GM12874 (cell line): ENCODE results near the gene TLN1.

Source experiments
- CTCF ChIP-seq: IDR thresholded peaks from 2 replicates; pipeline ENCODE4 v1.5.1; 2011; ENCODE audit warnings: low read depth, mild to moderate bottlenecking, control low read depth, low read length, moderate library complexity; ENCODE audit not compliant: insufficient read depth

TLN1 gene

DNA sequence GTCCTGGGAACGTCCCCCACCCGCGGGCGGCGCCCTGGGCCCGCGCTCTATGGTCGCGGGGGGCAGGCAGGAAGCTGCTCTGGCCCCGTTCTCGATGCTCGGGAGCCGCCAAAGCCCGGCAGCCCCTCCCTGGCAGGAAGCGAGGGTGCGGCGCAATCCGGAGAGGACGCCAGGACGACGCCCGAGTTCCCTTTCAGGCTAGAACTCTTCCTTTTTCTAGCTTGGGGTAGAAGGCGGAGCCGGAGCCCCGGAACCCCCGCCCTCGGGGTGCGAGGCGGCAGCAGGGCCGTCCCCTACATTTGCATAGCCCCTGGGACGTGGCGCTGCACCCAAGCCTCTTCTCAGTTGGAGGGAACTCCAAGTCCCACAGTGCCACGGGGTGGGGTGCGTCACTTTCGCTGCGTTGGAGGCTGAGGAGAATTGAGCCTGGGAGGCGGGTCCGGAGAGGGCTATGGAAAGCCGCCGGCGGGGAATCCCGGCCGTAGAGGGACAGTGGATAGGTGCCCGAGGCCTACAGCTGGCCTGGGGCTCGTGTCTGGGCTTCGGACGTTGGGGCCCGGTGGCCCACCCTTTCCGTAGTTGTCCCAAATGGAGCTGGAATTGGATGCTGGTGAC, at the start of gene TLN1, which contains the start of gene CREB3:
TLN1 (minus strand) TSS at position 11 of the 615 bp plus-strand sequence. CDS start 6,501 bp downstream, outside the sequence.
CREB3 (plus strand) TSS at position 482 of the 615 bp plus-strand sequence; CDS start at position 589, 107 bp downstream.
- TF ChIP-seq CTCF, result peak; percentile 21; the same call in 1 of the 2 replicates

- no peak for TF ChIP-seq CTCF
Measured at GRCh38 chr9:35781066-35781465, 49.1 kb upstream of the TLN1 start.

DNA sequence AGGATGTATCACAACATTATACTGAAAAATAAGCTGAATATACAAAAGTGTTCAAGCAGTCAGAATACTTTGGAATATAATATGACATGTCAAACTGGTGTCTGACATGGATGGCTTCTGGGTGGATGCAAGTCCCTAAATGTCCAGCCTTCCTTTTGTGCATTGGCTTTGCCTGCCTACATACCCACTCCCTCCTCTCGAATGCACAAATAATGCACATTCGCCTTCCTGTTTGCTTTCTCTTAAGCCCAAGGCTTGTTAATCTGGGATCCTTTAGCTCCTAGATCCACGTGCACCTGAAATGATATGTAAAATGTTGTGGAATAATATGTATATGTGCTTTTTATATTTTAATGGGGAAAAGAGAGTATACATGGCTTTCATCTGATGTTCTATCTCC, 46.5 kb upstream of the TLN1 start:
- no peak for TF ChIP-seq CTCF

- no peak for TF ChIP-seq CTCF
Measured at GRCh38 chr9:35776018-35776417, 44.0 kb upstream of the TLN1 start.

GRCh38 chr9:35774907-35775635, 43.1 kb upstream of the TLN1 start:
- TF ChIP-seq CTCF, result no peak

DNA sequence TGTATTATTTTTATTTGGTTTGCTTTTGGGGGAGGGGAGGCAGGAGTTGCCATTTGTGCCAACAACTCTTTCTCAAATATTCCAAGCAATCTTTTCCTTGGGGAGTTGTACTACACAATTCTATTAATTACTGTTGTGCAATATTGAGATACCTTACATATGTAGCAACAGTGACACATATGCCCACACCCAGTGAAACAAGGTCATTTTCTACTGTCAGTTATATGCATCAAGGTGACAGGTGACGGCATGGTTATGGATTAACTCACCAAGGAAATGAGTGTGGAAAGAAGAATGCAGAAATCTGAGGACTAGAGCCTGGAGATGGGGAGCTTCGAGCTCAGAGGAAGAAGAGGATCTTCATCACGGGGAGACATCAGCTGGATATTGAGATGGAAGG, 39.9 kb upstream of the TLN1 start:
- TF ChIP-seq CTCF, result no peak

DNA sequence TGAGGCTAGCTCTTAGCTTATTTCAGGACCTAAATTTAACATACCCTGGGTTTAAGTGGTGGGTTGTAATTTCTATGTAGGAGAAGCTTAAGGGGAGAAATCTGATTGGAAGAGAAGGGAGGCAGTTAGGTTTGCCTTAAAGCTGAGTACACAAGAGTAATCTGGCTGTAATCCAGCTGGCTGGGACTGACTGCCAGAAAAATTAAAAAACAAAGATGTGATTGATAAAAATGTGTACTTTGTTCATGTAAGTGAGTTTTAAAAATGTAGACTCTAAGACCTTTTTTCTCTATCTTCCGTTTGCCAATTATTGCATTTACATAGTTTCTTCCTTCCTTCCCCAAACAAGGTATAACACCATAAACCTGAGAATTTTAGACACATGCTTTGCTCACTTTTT, 39.5 kb upstream of the TLN1 start:
- no peak for TF ChIP-seq CTCF
